ENCODE data around the gene HSPA12B.

The HSPA12B gene

GRCh38 chr20:3702611-3703391, 29.7 kb upstream of the HSPA12B start:
- intact Hi-C loops (cut with DNase I), result no loop called here

GRCh38 chr20:3704087-3704486, 28.4 kb upstream of the HSPA12B start:
- intact Hi-C loops (cut with DNase I), result no loop called here
- DNase-seq, result no peak

More at GRCh38 chr20:3702611-3703391, 29.7 kb upstream of the HSPA12B start:
- no peak for DNase-seq

- intact Hi-C loops (cut with DNase I), result no loop called here
- no peak for DNase-seq
Observed at GRCh38 chr20:3705491-3705969, 27.0 kb upstream of the HSPA12B start.

- intact Hi-C loops (cut with DNase I), result no loop called here
- no peak for DNase-seq
Observed at GRCh38 chr20:3705970-3706739, 26.3 kb upstream of the HSPA12B start.

GRCh38 chr20:3706774-3707507, 25.5 kb upstream of the HSPA12B start:
- intact Hi-C loops (cut with DNase I), result no loop called here
- DNase-seq, result peak in 4 of 42 donors; percentile 7 to 56 (median 36)

- intact Hi-C loops (cut with DNase I), result no loop called here
Observed at GRCh38 chr20:3707508-3707899, 25.0 kb upstream of the HSPA12B start.

GRCh38 chr20:3710011-3710466, 22.4 kb upstream of the HSPA12B start:
- intact Hi-C loops (cut with DNase I), result loop anchor here (5.0 kb wide), 1 partner anchor 33 kb away; no protein-coding TSS in a partner anchor
- DNase-seq, result no peak

More at GRCh38 chr20:3707508-3707899, 25.0 kb upstream of the HSPA12B start:
- no peak for DNase-seq

GRCh38 chr20:3710703-3711483, 21.6 kb upstream of the HSPA12B start:
- intact Hi-C loops (cut with DNase I), result loop anchor here (5.0 kb wide), 1 partner anchor 34 kb away; no protein-coding TSS in a partner anchor
- peak; percentile 38 to 93 (median 82) for DNase-seq

GRCh38 chr20:3711484-3711941, 21.0 kb upstream of the HSPA12B start:
- DNase-seq, result peak in 1 of 42 donors; percentile 47
- intact Hi-C loops (cut with DNase I), result loop anchor here (5.0 kb wide), 1 partner anchor 34 kb away; no protein-coding TSS in a partner anchor

GRCh38 chr20:3712279-3712873, 20.1 kb upstream of the HSPA12B start, which contains the start of gene SIGLEC1:
TSS of gene SIGLEC1 (minus strand) at chr20:3712600. CDS start at chr20:3707128, 5,472 bp downstream.
- intact Hi-C loops (cut with DNase I), result loop anchor here (5.0 kb wide), 1 partner anchor 35 kb away; no protein-coding TSS in a partner anchor
- peak in 40 of 42 donors; percentile 15 to 73 (median 50) for DNase-seq

GRCh38 chr20:3714092-3714491, 18.4 kb upstream of the HSPA12B start:
- intact Hi-C loops (cut with DNase I), result loop anchor here (5.0 kb wide), 1 partner anchor 37 kb away; no protein-coding TSS in a partner anchor
- peak in 9 of 42 donors; percentile 7 to 40 (median 25) for DNase-seq

- DNase-seq, result peak in 22 of 42 donors; percentile 18 to 69 (median 36)
- intact Hi-C loops (cut with DNase I), result no loop called here
Observed at GRCh38 chr20:3716195-3716834, 16.2 kb upstream of the HSPA12B start.

GRCh38 chr20:3719046-3719445, 13.4 kb upstream of the HSPA12B start:
- intact Hi-C loops (cut with DNase I), result no loop called here
- no peak for DNase-seq

GRCh38 chr20:3720068-3720467, 12.4 kb upstream of the HSPA12B start:
- no peak for DNase-seq
- intact Hi-C loops (cut with DNase I), result no loop called here

- no peak for DNase-seq
- intact Hi-C loops (cut with DNase I), result no loop called here
Observed at GRCh38 chr20:3720626-3721025, 11.9 kb upstream of the HSPA12B start.

GRCh38 chr20:3721912-3722311, 10.6 kb upstream of the HSPA12B start:
- no peak for DNase-seq
- intact Hi-C loops (cut with DNase I), result no loop called here

- intact Hi-C loops (cut with DNase I), result no loop called here
- no peak for DNase-seq
Observed at GRCh38 chr20:3723284-3723683, 9.2 kb upstream of the HSPA12B start.
